IMR-90 (cell line): ENCODE measurements around the gene MAPRE3. TPM values are rescaled to one million over a fixed set of nuclear protein-coding genes. Genes with fewer than 3 reads are reported as not detected.

Experiments
- ATAC-seq: fragments of 200-7000 bp; cut with Tn5 transposase; 2 replicates; pipeline ENCODE4 v1.9.1; 2020; ENCODE audit warnings: low read depth, mild to moderate bottlenecking, moderate library complexity
- BruUV-seq: library from RNA; stranded (reverse); fragments of 400-500 nt; replicated peaks from 2 replicates; lab custom pipeline; 2021; lab: Mats Ljungman, UMichigan
- CTCF ChIA-PET: fragments of 300-600 bp; formaldehyde crosslinking; extraction: SDS; loops from one replicate; lab custom pipeline; 2021; ENCODE audit warnings: antibody characterized with exemption; lab: Yijun Ruan, JAX
- POLR2A ChIA-PET: fragments of 300-600 bp; sonication (Branson Sonifier 250); formaldehyde crosslinking; loops from one replicate; lab custom pipeline; 2022; ENCODE audit warnings: antibody characterized with exemption; ENCODE audit not compliant: unreplicated experiment; lab: Charles Lee
- DNase-seq: peaks from one replicate; pipeline ENCODE4 v3.0.0; 2013
- H2AFZ ChIP-seq: replicated peaks from 2 replicates; pipeline ENCODE3; 2013; ENCODE audit warnings: low read length, mild to moderate bottlenecking; ENCODE audit not compliant: poor library complexity
- H2AK5ac ChIP-seq: 2 replicates; pipeline ENCODE4 v1.6.1; 2013; ENCODE audit warnings: low read depth, low read length, inconsistent platforms
- H2AK9ac ChIP-seq: replicated peaks from 2 replicates; pipeline ENCODE3; 2013; ENCODE audit warnings: mild to moderate bottlenecking, low read depth, low read length, moderate library complexity; ENCODE audit not compliant: poor library complexity
- H2BK120ac ChIP-seq: 2 replicates; pipeline ENCODE4 v1.6.1; 2013; ENCODE audit warnings: low read depth, low read length, inconsistent platforms
- H2BK15ac ChIP-seq: 3 replicates; pipeline ENCODE4 v1.6.1; 2013; ENCODE audit warnings: low read depth, low read length, inconsistent platforms
- H2BK20ac ChIP-seq: 2 replicates; pipeline ENCODE4 v1.6.1; 2013; ENCODE audit warnings: low read depth, mild to moderate bottlenecking, inconsistent platforms, low read length, moderate library complexity
- H2BK5ac ChIP-seq: 2 replicates; pipeline ENCODE4 v1.6.1; 2013; ENCODE audit warnings: mild to moderate bottlenecking, low read depth, low read length, inconsistent platforms; ENCODE audit not compliant: poor library complexity, severe bottlenecking
- H3K14ac ChIP-seq: replicated peaks from 2 replicates; pipeline ENCODE4 v1.6.1; 2013; ENCODE audit warnings: low read depth, low read length, inconsistent platforms
- H3K18ac ChIP-seq: 2 replicates; pipeline ENCODE4 v1.6.1; 2013; ENCODE audit warnings: low read depth, low read length, control low read depth
- H3K23ac ChIP-seq: 2 replicates; pipeline ENCODE4 v1.6.1; 2013; ENCODE audit warnings: low read depth, low read length, inconsistent platforms
- H3K27ac ChIP-seq: 2 replicates; pipeline ENCODE4 v1.5.1; 2013; ENCODE audit warnings: mild to moderate bottlenecking, control low read depth, low read length; ENCODE audit not compliant: insufficient read depth
- H3K27me3 ChIP-seq: 2 replicates; pipeline ENCODE4 v1.6.1; 2013; ENCODE audit warnings: low read length; ENCODE audit not compliant: control insufficient read depth, insufficient read depth
- H3K36me3 ChIP-seq: 2 replicates; pipeline ENCODE4 v1.6.1; 2013; ENCODE audit warnings: low read length, mixed read lengths; ENCODE audit not compliant: control insufficient read depth, insufficient read depth
- H3K4ac ChIP-seq: 2 replicates; pipeline ENCODE4 v1.6.1; 2013; ENCODE audit warnings: low read depth, low read length, inconsistent platforms
- H3K4me1 ChIP-seq: 2 replicates; pipeline ENCODE4 v1.6.1; 2013; ENCODE audit warnings: low read length, mixed read lengths; ENCODE audit not compliant: control insufficient read depth, insufficient read depth
- H3K4me2 ChIP-seq: 2 replicates; pipeline ENCODE4 v1.6.1; 2013; ENCODE audit warnings: low read depth, mild to moderate bottlenecking, control low read depth, low read length, moderate library complexity
- H3K4me3 ChIP-seq: 2 replicates; pipeline ENCODE4 v1.5.1; 2013; ENCODE audit warnings: low read depth, mild to moderate bottlenecking, control low read depth, low read length, moderate library complexity; ENCODE audit not compliant: insufficient read depth
- H3K56ac ChIP-seq: 2 replicates; pipeline ENCODE4 v1.6.1; 2013; ENCODE audit warnings: low read length, inconsistent platforms; ENCODE audit not compliant: insufficient read depth; ENCODE audit errors: extremely low read depth
- H3K79me1 ChIP-seq, 2 experiments: 2 replicates each; pipeline ENCODE4 v1.6.1; 2013; ENCODE audit warnings: low read length in 2 of 2, inconsistent platforms in 1 of 2, low read depth in 1 of 2
- H3K9ac ChIP-seq: 2 replicates; pipeline ENCODE4 v1.6.1; 2013; ENCODE audit warnings: low read depth, low read length, control low read depth
- H3K9me1 ChIP-seq: 2 replicates; pipeline ENCODE4 v1.6.1; 2013; ENCODE audit warnings: low read length, inconsistent platforms; ENCODE audit not compliant: insufficient read depth
- H3K9me3 ChIP-seq: 2 replicates; pipeline ENCODE4 v1.6.1; 2013; ENCODE audit warnings: low read length; ENCODE audit not compliant: control insufficient read depth, insufficient read depth
- H4K20me1 ChIP-seq: 2 replicates; pipeline ENCODE4 v1.6.1; 2013; ENCODE audit warnings: low read length, inconsistent platforms; ENCODE audit not compliant: insufficient read depth
- H4K5ac ChIP-seq: 2 replicates; pipeline ENCODE4 v1.6.1; 2013; ENCODE audit warnings: mild to moderate bottlenecking, low read depth, low read length, control low read depth
- H4K8ac ChIP-seq, 2 experiments: 2 replicates each; pipeline ENCODE4 v1.6.1; 2013; ENCODE audit warnings: low read depth in 2 of 2, low read length in 2 of 2, control low read depth in 1 of 2, inconsistent platforms in 1 of 2
- H4K91ac ChIP-seq: 2 replicates; pipeline ENCODE4 v1.6.1; 2013; ENCODE audit warnings: low read depth, low read length, inconsistent platforms; ENCODE audit not compliant: insufficient read depth
- CEBPB ChIP-seq: IDR thresholded peaks from 2 replicates; pipeline ENCODE4 v1.6.1; 2012; ENCODE audit warnings: low read depth, low read length, improper control_type of control experiment
- CHD1 ChIP-seq: IDR thresholded peaks from 2 replicates; pipeline ENCODE4 v1.6.1; 2012; ENCODE audit warnings: low read depth, low read length, improper control_type of control experiment
- MAZ ChIP-seq: IDR thresholded peaks from 2 replicates; pipeline ENCODE4 v1.6.1; 2012; ENCODE audit warnings: low read depth, mild to moderate bottlenecking, low read length, improper control_type of control experiment, moderate library complexity, borderline replicate concordance
- MXI1 ChIP-seq: IDR thresholded peaks from 2 replicates; pipeline ENCODE4 v1.6.1; 2012; ENCODE audit warnings: low read depth, mild to moderate bottlenecking, low read length, moderate library complexity, borderline replicate concordance
- NFE2L2 ChIP-seq: fragments of 150-350 bp; IDR thresholded peaks from 2 replicates; pipeline ENCODE4 v1.6.1; 2016; ENCODE audit warnings: low read depth, mild to moderate bottlenecking, low read length
- POLR2A ChIP-seq: IDR thresholded peaks from 2 replicates; pipeline ENCODE4 v1.6.1; 2012; ENCODE audit warnings: mild to moderate bottlenecking, low read depth, low read length
- RAD21 ChIP-seq: IDR thresholded peaks from 2 replicates; pipeline ENCODE4 v1.6.1; 2012; ENCODE audit warnings: low read length, improper control_type of control experiment
- RCOR1 ChIP-seq: IDR thresholded peaks from 2 replicates; pipeline ENCODE4 v1.6.1; 2012; ENCODE audit warnings: mild to moderate bottlenecking, low read length, improper control_type of control experiment; ENCODE audit not compliant: insufficient replicate concordance
- RFX5 ChIP-seq: IDR thresholded peaks from 2 replicates; pipeline ENCODE4 v1.8.0; 2012; ENCODE audit warnings: low read depth, mild to moderate bottlenecking, low read length, moderate library complexity
- SMC3 ChIP-seq: fragments of 150-350 bp; IDR thresholded peaks from 2 replicates; pipeline ENCODE4 v1.6.1; 2016; ENCODE audit warnings: low read depth, mild to moderate bottlenecking, antibody characterized with exemption, low read length, moderate library complexity
- WGBS, 2 experiments: methylation state at CpG; one replicate each; pipeline versions ENCODE4 v1.1.5 to v1.1.7; 2013; ENCODE audit warnings: missing lambda C conversion rate in 2 of 2; ENCODE audit not compliant: insufficient read length in 1 of 2; ENCODE audit errors: extremely low coverage in 2 of 2; 5-methylcytosine and 5-hydroxymethylcytosine counted together
- dilution Hi-C: fragments of 300-500 bp; cut with HindIII; formaldehyde crosslinking; loops from one replicate; pipeline ENCODE4 v1.14.3; 2018; ENCODE audit warnings: low sequenced_read_pairs; ENCODE audit not compliant: unreplicated experiment
- in situ Hi-C: fragments of 300-500 bp; cut with MboI; formaldehyde crosslinking; loops from 3 replicates; pipeline ENCODE4 v1.14.3; 2019; ENCODE audit warnings: low sequenced_read_pairs, inconsistent platforms, mixed read lengths
- intact Hi-C: fragments of 100-400 bp; cut with micrococcal nuclease; formaldehyde crosslinking; loops from 2 replicates; pipeline ENCODE4 v1.10.0; 2022
- polyA plus RNA-seq, 3 experiments: library from polyadenylated mRNA; depleted of rRNA; stranded (reverse); fragments of >200 nt; gene quantifications; 2 replicates each; pipeline ENCODE4 v1.2.3, GENCODE V29; 2012; ENCODE audit warnings: low replicate concordance in 1 of 3
- total RNA-seq: library from RNA; depleted of rRNA; stranded (reverse); fragments of >200 nt; gene quantifications from 2 replicates; pipeline ENCODE4 v1.2.3, GENCODE V29; 2012
- TF ChIP-seq, protein P1 (sequence below): fragments of 150-350 bp; IDR thresholded peaks from 2 replicates; pipeline ENCODE4 v1.6.1; 2017; ENCODE audit warnings: mild to moderate bottlenecking, antibody characterized with exemption, low read length, low read depth
- TF ChIP-seq, protein P2 (sequence below): fragments of 150-350 bp; IDR thresholded peaks from 2 replicates; pipeline ENCODE4 v1.6.1; 2016; ENCODE audit warnings: low read depth, mild to moderate bottlenecking, low read length, moderate library complexity, borderline replicate concordance

Gene MAPRE3
- total and polyA plus RNA-seq, 2 of the 4 experiments (the other 2 are of a cell fraction): 1.8 to 20.3 TPM

DNA sequence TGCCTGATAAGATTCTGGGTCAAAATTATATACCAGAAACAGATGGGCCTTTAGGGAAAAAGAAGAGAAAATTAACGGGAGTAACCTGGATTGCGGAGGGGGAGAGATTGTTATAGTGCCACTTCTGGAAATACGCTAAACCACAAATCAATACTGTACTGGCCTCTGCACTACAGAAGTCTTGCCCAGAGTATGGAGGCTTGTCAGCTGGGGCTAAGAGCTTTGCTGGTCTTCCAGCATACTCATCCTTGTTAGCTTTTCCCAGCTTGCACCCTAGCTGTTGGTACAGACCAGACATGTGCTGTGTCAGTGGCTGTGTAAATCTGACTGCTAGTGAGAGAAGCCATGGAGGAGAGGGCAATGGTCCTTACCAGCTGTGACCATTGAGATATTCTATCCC lies 89.9 kb downstream of the MAPRE3 start:
- in situ Hi-C loops: no loop called here
- Histone ChIP-seq H2BK15ac (no peak overlapping the region), H3K18ac (no peak overlapping the region), H4K20me1 (no peaks in the 10 kb centered on the region; the same call in none of the 2 replicates), H2AK5ac (no peak overlapping the region), H3K79me1 (peaks cover 19 to 44% of the 10 kb centered on the region in 2 experiments), H3K9me3 (no peaks in the 10 kb centered on the region), H3K14ac (no peak overlapping the region), H3K9ac (no peak overlapping the region), H3K56ac (no peak overlapping the region), H4K8ac (no peak overlapping the region), H2AFZ (no peak overlapping the region), H4K5ac (no peak overlapping the region), H3K36me3 (peaks cover 32% of the 10 kb centered on the region), H4K91ac (no peak overlapping the region), H2BK120ac (no peak overlapping the region), H3K4me1 (no peaks in the 10 kb centered on the region; the same call in 1 of the 2 replicates), H2BK20ac (no peak overlapping the region), H3K4me3 (no peak overlapping the region), H2BK5ac (no peak overlapping the region), H3K27me3 (no peaks in the 10 kb centered on the region), H3K9me1 (peaks cover 17% of the 10 kb centered on the region), H2AK9ac (no peak overlapping the region), H3K27ac (no peak overlapping the region), H3K4me2 (no peak overlapping the region), H3K4ac (no peak overlapping the region), H3K23ac (no peak overlapping the region)
- intact Hi-C loops: no loop called here
- no TSS peak for BruUV-seq
- ChIA-PET POLR2A (interaction anchor here (0.9 kb wide), 1 partner anchor 9 kb away, joined by 3 read pairs; no protein-coding TSS in a partner anchor), CTCF (no interaction called here)
- DNase-seq (no peak), ATAC-seq (no peak)
- TF ChIP-seq MAZ (no peak), MXI1 (no peak), RFX5 (no peak), CEBPB (no peak), RAD21 (no peak), CHD1 (no peak), RCOR1 (no peak), NFE2L2 (no peak), POLR2A (no peak), SMC3 (no peak)
- TF ChIP-seq, protein P1, sequence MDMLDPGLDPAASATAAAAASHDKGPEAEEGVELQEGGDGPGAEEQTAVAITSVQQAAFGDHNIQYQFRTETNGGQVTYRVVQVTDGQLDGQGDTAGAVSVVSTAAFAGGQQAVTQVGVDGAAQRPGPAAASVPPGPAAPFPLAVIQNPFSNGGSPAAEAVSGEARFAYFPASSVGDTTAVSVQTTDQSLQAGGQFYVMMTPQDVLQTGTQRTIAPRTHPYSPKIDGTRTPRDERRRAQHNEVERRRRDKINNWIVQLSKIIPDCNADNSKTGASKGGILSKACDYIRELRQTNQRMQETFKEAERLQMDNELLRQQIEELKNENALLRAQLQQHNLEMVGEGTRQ: no peak
- TF ChIP-seq, protein P2, sequence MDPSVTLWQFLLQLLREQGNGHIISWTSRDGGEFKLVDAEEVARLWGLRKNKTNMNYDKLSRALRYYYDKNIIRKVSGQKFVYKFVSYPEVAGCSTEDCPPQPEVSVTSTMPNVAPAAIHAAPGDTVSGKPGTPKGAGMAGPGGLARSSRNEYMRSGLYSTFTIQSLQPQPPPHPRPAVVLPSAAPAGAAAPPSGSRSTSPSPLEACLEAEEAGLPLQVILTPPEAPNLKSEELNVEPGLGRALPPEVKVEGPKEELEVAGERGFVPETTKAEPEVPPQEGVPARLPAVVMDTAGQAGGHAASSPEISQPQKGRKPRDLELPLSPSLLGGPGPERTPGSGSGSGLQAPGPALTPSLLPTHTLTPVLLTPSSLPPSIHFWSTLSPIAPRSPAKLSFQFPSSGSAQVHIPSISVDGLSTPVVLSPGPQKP: no peak
- dilution Hi-C loops: no loop called here
- no CpG with 5 or more reads among the region's 3 CpGs for WGBS, 2 experiments
